Measurements from ENCODE around the gene TMEM145. TPM values are rescaled to one million over a fixed set of nuclear protein-coding genes. Genes with fewer than 3 reads are reported as not detected.

TMEM145 gene
- total RNA-seq, 1 donor from 2014 or later, result 3.9 TPM

DNA sequence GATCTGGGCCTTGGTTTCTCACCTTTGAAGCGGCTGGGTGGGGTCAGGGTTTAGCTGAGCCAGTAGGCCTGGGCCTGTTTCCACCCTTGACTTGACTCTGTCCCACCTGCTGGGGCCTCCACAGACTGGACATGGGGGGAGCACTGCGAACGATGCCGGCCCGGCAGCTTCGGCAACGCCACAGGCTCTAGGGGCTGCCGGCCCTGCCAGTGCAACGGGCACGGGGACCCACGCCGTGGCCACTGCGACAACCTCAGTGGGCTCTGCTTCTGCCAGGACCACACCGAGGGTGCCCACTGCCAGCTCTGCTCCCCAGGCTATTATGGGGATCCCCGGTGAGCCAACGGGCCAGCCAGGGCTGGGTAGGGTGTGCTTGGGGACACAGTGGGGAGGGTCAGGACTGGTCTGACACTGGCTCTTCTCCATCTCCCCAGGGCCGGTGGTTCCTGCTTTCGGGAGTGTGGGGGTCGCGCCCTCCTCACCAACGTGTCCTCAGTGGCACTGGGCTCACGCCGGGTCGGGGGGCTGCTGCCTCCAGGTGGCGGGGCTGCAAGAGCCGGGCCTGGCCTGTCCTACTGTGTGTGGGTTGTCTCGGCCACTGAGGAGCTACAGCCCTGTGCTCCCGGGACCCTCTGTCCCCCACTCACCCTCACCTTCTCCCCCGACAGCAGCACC is 40.4 kb downstream of the TMEM145 start:
- peaks cover 27% of the 10 kb centered on the region for H3K36me3 Mint-ChIP-seq (ENCODE audit: low read depth, unreplicated experiment)
- H3K9me3 Mint-ChIP-seq (ENCODE audit: unreplicated experiment), result no peaks in the 10 kb centered on the region
- H3K4me1 Mint-ChIP-seq (ENCODE audit: unreplicated experiment), result no peaks in the 10 kb centered on the region
- DNase-seq (ENCODE audit: low spot score), result no peak
- H3K27ac Mint-ChIP-seq (ENCODE audit: unreplicated experiment), result no peak overlapping the region
- H3K27me3 Mint-ChIP-seq (ENCODE audit: unreplicated experiment), result peaks cover 10% of the 10 kb centered on the region
- H3K4me3 Mint-ChIP-seq (ENCODE audit: unreplicated experiment), result no peak overlapping the region
- TF ChIP-seq, protein P1, sequence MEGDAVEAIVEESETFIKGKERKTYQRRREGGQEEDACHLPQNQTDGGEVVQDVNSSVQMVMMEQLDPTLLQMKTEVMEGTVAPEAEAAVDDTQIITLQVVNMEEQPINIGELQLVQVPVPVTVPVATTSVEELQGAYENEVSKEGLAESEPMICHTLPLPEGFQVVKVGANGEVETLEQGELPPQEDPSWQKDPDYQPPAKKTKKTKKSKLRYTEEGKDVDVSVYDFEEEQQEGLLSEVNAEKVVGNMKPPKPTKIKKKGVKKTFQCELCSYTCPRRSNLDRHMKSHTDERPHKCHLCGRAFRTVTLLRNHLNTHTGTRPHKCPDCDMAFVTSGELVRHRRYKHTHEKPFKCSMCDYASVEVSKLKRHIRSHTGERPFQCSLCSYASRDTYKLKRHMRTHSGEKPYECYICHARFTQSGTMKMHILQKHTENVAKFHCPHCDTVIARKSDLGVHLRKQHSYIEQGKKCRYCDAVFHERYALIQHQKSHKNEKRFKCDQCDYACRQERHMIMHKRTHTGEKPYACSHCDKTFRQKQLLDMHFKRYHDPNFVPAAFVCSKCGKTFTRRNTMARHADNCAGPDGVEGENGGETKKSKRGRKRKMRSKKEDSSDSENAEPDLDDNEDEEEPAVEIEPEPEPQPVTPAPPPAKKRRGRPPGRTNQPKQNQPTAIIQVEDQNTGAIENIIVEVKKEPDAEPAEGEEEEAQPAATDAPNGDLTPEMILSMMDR (IDR thresholded peaks at IDR 0.05; ENCODE audit: unreplicated experiment), result no peak

DNA sequence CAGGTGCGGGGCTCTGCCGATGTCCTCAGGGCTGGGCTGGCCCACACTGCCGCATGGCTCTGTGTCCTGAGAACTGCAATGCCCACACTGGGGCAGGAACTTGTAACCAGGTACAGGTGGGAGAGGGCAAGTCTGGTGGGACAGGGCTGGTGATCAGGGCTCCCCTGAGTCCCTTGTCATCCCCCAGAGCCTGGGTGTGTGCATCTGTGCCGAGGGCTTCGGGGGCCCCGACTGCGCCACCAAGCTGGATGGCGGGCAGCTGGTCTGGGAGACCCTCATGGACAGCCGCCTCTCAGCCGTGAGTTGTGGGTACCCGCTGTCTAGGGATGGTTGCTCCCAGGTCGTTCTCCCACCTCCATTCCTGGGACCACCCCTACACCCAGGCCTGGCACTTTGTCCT is 42.8 kb downstream of the TMEM145 start:
- Mint-ChIP-seq H3K9me3 (ENCODE audit: unreplicated experiment) (no peaks in the 10 kb centered on the region), H3K4me3 (ENCODE audit: unreplicated experiment) (no peak overlapping the region), H3K27me3 (ENCODE audit: unreplicated experiment) (peaks cover 10% of the 10 kb centered on the region), H3K36me3 (ENCODE audit: low read depth, unreplicated experiment) (peaks cover 27% of the 10 kb centered on the region), H3K4me1 (ENCODE audit: unreplicated experiment) (peaks cover 3% of the 10 kb centered on the region), H3K27ac (ENCODE audit: unreplicated experiment) (no peak overlapping the region)
- TF ChIP-seq, protein P1 (IDR thresholded peaks at IDR 0.05; ENCODE audit: unreplicated experiment), result no peak
- DNase-seq (ENCODE audit: low spot score), result no peak

DNA sequence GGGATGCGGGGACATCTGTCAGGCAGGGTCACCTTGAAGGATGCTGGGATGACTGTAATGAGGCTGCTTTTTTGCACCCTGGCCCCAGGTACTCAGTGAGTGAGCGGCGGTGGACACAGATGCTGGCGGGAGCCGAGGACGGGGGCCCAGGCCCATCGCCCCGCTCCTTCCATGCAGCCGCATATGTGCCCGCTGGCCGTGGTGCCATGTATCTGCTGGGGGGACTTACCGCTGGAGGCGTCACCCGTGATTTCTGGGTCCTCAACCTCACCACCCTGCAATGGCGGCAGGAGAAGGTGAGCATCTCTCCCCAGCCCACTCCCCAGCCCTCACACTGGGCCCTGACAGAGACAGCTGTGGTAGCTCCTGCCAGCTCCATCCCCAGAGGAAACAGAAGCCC is 43.6 kb downstream of the TMEM145 start:
- peaks cover 10% of the 10 kb centered on the region for H3K27me3 Mint-ChIP-seq (ENCODE audit: unreplicated experiment)
- no peaks in the 10 kb centered on the region for H3K9me3 Mint-ChIP-seq (ENCODE audit: unreplicated experiment)
- no peak overlapping the region for H3K27ac Mint-ChIP-seq (ENCODE audit: unreplicated experiment)

DNA sequence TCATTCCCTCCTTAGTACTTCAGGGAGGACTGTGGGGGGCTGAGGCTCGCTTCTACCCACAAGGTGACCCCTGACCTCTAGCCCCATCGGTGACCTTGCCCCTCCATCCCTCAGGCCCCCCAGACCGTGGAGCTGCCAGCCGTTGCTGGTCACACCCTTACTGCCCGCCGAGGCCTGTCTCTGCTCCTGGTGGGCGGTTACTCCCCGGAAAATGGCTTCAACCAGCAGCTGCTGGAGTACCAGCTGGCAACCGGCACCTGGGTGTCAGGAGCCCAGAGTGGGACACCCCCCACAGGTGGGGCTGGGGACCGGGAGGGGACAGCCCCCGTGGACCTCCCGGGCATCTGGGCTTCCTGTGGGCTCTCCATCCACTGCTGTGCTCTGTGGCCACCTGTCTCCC is 44.2 kb downstream of the TMEM145 start:
- TF ChIP-seq, protein P1 (IDR thresholded peaks at IDR 0.05; ENCODE audit: unreplicated experiment), result no peak
- no peak overlapping the region for H3K27ac Mint-ChIP-seq (ENCODE audit: unreplicated experiment)
- no peak for DNase-seq (ENCODE audit: low spot score)
- H3K9me3 Mint-ChIP-seq (ENCODE audit: unreplicated experiment), result no peaks in the 10 kb centered on the region
- peaks cover 28% of the 10 kb centered on the region for H3K36me3 Mint-ChIP-seq (ENCODE audit: low read depth, unreplicated experiment)
- peaks cover 6% of the 10 kb centered on the region for H3K4me1 Mint-ChIP-seq (ENCODE audit: unreplicated experiment)
- H3K4me3 Mint-ChIP-seq (ENCODE audit: unreplicated experiment), result no peak overlapping the region
- peaks cover 9% of the 10 kb centered on the region for H3K27me3 Mint-ChIP-seq (ENCODE audit: unreplicated experiment)

More for the DNA sequence above, 43.6 kb downstream of the TMEM145 start:
- Mint-ChIP-seq H3K4me1 (ENCODE audit: unreplicated experiment) (peaks cover 6% of the 10 kb centered on the region), H3K4me3 (ENCODE audit: unreplicated experiment) (no peak overlapping the region), H3K36me3 (ENCODE audit: low read depth, unreplicated experiment) (peaks cover 32% of the 10 kb centered on the region)
- no peak for DNase-seq (ENCODE audit: low spot score)
- TF ChIP-seq, protein P1 (IDR thresholded peaks at IDR 0.05; ENCODE audit: unreplicated experiment), result no peak

DNA sequence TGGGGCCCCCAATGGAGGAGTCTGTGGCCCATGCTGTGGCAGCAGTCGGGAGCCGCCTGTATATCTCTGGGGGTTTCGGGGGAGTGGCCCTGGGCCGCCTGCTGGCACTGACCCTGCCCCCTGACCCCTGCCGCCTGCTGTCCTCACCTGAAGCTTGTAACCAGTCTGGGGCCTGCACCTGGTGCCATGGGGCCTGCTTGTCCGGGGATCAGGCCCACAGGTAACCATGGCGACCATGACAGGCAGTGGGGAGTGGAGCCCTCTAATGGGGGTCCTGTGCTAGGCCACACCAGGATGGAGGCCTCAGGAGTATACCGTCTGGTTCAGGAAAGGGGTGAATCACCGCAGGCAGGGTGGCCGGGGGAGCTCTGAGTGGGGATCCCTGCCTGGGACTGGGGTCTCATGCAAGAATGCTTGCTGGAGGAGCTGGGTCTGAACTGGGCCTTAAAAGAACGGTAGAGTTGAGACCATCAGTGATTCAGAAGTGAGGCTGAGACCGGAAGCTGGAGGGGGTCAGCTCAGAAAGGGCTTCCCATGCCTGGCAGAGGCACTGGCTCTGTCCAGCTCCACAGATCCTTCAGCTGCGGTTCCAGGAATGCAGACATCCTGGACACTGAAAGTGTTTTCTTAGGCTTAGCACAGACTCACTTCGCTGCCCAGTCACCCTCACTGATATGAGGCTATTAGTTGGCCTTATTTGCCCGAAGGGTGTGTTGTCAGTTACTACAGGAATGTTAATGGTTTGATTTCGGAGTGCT is 47.9 kb downstream of the TMEM145 start:
- H3K4me1 Mint-ChIP-seq (ENCODE audit: unreplicated experiment), result peaks cover 11% of the 10 kb centered on the region
- H3K27ac Mint-ChIP-seq (ENCODE audit: unreplicated experiment), result no peak overlapping the region
- no peaks in the 10 kb centered on the region for H3K9me3 Mint-ChIP-seq (ENCODE audit: unreplicated experiment)
- DNase-seq (ENCODE audit: low spot score), result no peak
- TF ChIP-seq, protein P1 (IDR thresholded peaks at IDR 0.05; ENCODE audit: unreplicated experiment), result no peak
- no peak overlapping the region for H3K4me3 Mint-ChIP-seq (ENCODE audit: unreplicated experiment)
- H3K36me3 Mint-ChIP-seq (ENCODE audit: low read depth, unreplicated experiment), result peaks cover 41% of the 10 kb centered on the region
- H3K27me3 Mint-ChIP-seq (ENCODE audit: unreplicated experiment), result peaks cover 8% of the 10 kb centered on the region

Data from endothelial cell (in vitro differentiated cells).